ENCODE results near the gene DEFB119.
"Not testable (repeated sequence)": the region's sequence is repeated elsewhere in the genome, so short reads cannot be mapped to it uniquely, and the experiment has no call there.

DEFB119 gene

DNA sequence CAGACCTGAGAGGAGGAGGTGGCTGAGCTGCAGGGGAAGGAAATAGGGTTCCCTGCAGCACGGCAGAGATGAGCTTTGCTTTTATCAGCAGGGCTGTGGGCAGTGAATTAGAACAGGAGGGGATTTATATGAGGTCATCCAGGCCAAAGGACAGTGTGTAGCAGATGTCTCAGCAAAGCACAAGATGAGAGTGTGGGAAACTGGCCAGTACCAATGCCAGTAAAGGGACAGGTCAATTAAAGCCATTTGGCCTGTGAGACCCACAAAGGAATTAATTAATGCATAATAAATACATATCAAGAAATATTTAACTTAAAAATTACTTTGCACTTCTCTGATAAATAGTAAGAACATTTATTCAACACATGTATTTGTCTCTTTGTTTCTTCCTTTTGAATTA lies at the start of gene DEFB119:
DEFB119 (minus strand) TSS at position 101 of the 400 bp plus-strand sequence. CDS start 107 bp downstream, outside the sequence.
- FAIRE-seq = no peak

DNA sequence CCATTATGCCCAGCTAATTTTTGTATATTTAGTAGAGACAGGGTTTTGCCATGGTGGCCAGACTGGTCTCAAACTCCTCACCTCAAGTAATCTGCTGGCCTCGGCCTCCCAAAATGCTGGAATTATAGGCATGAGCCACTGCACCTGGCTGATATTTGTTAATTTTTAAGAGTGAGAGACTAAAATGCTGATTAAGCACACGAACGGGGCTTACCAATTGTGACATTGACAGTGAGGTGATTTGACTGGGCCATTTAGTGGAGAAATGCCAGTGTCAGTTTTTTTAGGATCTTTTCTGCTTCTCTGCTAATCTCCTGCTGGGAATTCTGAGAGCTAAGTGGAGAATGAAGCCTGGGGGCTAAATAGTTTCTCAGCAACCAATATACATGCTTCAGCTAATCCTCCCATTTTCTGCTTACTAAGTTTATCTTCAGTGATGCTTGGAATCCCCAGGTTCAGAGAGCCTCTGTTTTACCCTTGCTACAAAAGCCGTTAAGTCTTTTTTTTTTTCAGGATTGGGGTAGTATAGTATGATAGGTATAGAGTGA lies 40.3 kb upstream of the DEFB119 start:
- no peak for FAIRE-seq

DNA sequence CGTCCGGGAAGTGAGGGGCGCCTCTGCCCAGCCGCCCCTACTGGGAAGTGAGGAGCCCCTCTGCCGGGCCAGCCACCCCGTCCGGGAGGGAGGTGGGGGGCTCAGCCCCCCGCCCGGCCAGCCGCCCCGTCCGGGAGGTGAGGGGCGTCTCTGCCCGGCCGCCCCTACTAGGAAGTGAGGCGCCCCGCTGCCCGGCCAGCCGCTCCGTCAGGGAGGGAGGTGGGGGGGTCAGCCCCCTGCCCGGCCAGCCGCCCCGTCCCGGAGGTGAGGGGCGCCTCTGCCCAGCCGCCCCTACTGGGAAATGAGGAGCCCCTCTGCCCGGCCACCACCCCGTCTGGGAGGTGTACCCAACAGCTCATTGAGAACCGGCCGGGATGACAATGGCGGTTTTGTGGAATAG lies 37.2 kb upstream of the DEFB119 start:
- FAIRE-seq = not testable (repeated sequence)

DNA sequence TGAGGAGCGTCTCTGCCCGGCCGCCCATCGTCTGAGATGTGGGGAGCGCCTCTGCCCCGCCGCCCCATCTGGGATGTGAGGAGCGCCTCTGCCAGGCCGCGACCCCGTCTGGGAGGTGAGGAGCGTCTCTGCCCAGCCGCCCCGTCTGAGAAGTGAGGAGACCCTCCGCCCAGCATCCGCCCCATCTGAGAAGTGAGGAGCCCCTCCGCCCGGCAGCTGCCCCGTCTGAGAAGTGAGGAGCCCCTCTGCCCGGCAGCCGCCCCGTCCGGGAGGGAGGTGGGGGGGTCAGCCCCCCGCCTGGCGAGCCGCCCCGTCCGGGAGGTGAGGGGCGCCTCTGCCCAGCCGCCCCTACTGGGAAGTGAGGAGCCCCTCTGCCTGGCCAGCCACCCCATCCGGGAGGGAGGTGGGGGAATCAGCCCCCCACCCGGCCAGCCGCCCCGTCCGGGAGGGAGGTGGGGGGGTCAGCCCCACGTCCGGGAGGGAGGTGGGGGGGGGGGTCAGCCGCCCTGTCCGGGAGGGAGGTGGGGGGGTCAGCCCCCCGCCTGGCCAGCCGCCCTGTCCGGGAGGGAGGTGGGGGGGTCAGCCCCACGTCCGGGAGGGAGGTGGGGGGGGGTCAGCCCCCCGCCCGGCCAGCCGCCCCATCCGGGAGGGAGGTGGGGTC lies 36.6 kb upstream of the DEFB119 start:
- not testable (repeated sequence) for FAIRE-seq

DNA sequence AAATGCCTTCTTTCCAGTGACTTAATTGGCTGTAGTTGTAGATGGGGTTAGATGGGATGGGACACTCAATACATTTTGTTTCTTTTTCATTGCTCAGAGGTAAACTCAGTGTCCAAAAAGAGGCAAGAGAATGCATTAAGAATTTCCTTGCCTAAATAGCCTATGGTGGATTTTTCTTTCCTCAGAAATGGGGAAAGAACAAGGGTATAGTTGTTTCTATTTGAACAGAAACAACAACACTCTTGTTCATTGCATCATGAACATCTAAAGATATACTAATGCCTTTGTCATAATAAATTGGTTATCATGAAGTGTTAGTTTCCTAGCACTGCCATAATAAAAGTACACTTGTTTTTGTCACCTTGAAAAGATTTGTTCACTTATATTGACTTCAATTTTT lies 35.4 kb upstream of the DEFB119 start:
- no peak for FAIRE-seq

GRCh38 chr20:31418307-31418706 lies 27.9 kb upstream of the DEFB119 start:
- no peak for FAIRE-seq

DNA sequence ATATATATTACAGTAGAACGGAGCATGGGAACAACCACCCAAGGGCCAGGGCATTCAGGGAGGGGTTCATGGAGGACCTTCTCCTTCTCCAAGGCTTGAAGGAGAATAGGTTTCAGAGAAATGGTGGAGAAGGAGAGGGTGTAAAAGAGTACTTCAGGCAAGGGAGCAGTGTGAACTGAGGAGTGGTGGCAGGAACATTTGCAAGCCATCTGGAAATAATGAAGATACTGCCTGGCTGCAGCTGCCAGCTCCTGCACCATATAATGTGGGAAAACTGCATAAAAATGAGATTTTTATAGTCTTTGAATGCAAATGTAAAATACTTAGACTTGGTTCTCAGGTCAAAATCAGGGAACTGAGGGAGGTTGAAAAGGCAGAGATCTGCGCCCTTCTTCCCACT lies 25.3 kb upstream of the DEFB119 start:
- FAIRE-seq = no peak

DNA sequence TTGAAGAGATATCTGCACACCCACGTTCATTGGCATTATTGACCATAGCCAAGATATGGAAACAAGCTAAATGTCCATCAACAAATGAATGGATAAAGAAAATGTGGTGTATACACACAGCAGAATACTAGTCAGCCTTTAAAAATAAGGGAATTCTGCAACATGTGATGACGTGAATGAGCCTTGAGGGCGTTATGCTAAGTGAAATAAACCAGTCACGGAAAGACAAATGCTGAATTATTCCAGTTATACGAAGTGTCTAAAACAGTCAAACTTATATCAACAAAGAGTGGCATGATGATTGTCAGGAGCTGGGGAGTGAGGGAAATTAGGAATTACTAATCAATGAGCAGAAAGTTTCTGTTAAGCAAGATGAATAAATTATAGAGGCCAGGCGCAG lies 24.0 kb upstream of the DEFB119 start:
- no peak for FAIRE-seq

- FAIRE-seq = no peak
Measured at GRCh38 chr20:31410011-31410410, 19.6 kb upstream of the DEFB119 start.

DNA sequence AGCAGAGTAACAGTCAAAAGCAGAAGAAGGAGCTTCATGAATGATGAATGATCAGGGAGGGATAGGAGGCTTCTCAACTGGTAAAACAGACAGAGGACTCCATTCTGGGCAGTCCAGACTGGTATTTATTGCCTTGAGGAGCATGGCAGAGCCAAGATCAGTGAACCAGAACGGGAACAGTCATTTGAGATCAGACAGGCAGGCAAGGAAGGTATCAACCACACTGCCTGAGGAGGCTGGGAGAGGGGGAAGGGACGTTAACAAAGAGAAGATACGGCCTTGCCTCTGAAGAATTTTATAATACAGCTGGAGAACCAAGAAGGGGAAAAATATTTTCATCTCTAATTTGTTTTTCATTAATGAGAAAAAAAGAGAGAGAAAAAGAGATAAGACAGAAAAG lies 15.7 kb upstream of the DEFB119 start, which contains the start of gene DEFB121:
DEFB121 (minus strand) TSS at position 101 of the 400 bp plus-strand sequence; CDS start at position 38, 63 bp downstream.
- no peak for FAIRE-seq

DNA sequence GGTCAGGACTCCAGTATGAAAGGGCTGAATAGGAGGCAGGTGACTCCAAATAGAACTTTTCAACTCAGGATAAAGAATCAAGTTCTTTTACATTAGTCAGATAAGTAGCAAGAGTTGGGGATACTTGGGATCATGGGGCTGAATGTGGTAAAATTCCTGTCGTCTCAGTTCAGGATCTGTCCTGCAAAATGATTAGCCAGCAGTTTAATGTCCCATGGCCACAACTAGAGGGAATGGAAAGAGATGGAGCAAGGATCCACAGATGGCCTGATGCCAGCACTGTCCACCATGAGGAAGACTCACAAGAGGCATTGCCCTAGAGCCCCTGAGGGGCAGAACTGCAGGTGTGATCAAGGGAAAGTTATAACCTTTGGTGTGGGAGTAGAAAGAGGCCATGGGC lies 13.5 kb upstream of the DEFB119 start:
- FAIRE-seq = no peak

GRCh38 chr20:31394900-31395299 lies 4.5 kb upstream of the DEFB119 start:
- no peak for FAIRE-seq

- FAIRE-seq = no peak
Measured at GRCh38 chr20:31392836-31393235, 2.4 kb upstream of the DEFB119 start.

DNA sequence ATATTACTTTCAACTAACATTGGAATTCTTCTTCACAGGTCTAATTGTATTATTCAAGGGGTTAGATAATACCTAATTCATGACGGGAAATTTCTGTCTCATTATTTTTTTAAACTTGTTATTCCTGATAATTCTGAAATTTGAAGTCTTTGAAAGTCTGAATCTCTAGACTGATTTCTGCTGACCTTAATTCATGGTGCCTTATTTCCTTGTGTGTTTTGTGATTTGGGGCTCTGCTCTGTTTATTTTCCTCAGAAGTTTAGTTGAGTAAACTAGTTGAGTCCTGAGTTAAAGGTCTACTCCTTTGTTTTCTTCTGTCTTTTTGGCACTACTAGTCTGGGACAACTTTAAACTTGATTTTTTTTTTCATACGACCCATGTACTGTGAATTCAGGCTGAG lies 16.0 kb downstream of the DEFB119 start:
- FAIRE-seq = no peak

DNA sequence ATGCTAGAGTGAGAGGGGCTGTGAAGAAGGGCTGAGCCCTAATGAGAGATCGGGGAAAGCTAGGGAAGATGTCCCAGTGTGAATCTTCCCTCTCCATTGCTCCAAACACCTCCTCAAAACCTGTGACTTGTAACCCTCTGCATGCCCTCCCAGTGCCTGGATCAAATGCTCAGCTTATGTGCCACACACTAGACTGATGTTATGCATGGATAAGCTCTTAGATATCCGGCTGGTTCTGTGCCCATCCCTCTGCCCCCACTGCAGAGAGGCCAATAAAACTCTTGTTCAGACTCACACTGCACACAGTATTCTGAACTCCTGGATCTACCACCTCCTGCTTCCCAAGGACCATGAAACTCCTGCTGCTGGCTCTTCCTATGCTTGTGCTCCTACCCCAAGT lies 22.1 kb downstream of the DEFB119 start, which contains the start of gene DEFB118:
DEFB118 (plus strand) TSS at position 301 of the 400 bp plus-strand sequence; CDS start at position 351, 50 bp downstream.
- no peak for FAIRE-seq

GRCh38 chr20:31364272-31364671 lies 26.1 kb downstream of the DEFB119 start:
- not testable (repeated sequence) for FAIRE-seq

DNA sequence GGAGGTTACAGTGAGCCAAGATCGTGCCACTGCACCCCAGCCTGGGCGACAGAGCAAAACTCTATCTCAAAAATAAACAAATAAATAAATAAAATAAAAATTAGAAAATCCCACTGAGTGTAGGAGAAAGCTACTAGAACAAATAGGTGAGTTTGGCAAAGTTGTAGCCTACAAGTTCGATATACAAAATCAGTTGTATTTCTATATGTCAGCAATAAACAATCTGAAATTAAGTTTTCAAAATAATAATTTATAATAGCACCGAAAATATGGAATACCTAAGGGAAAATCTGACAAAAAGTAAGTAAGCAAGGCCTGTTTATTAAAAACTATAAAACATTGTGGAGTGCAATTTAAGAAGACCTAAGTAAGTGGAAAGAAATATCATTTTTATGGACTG lies 27.1 kb downstream of the DEFB119 start:
- no peak for FAIRE-seq

GRCh38 chr20:31355981-31356380 lies 34.4 kb downstream of the DEFB119 start:
- no peak for FAIRE-seq

GRCh38 chr20:31341470-31341869 lies 48.9 kb downstream of the DEFB119 start:
- no peak for FAIRE-seq

- FAIRE-seq = no peak
Measured at GRCh38 chr20:31330893-31331292, 59.5 kb downstream of the DEFB119 start.
